Esophagus muscularis mucosa (tissue), 4 donors: ENCODE data around the gene KLF11.

Source experiments
- EP300 ChIP-seq: sonication (generic); formaldehyde crosslinking; IDR thresholded peaks from one replicate; pipeline ENCODE4 v1.6.1; 2017; ENCODE audit warnings: antibody characterized with exemption
- POLR2A ChIP-seq: fragments of 450-650 bp; IDR thresholded peaks from one replicate; pipeline ENCODE4 v1.6.1; 2017; ENCODE audit warnings: antibody characterized with exemption, moderate library complexity, mild to moderate bottlenecking, low read depth
- POLR2AphosphoS5 ChIP-seq, 2 donors: sonication (generic); formaldehyde crosslinking; IDR thresholded peaks; one replicate each; pipeline ENCODE4 v1.6.1; 2017; ENCODE audit warnings: antibody characterized with exemption in 2 of 2
- TF ChIP-seq, protein P1 (sequence below), 3 experiments: fragments of 200-600 bp in 2 of 3; fragments of 450-650 bp in 1 of 3; sonication (generic) in 2 of 3; IDR thresholded peaks; one replicate each; pipeline ENCODE4 v1.5.1; 2017 to 2019; ENCODE audit warnings: antibody characterized with exemption in 3 of 3, mild to moderate bottlenecking in 2 of 3, moderate library complexity in 1 of 3

DNA sequence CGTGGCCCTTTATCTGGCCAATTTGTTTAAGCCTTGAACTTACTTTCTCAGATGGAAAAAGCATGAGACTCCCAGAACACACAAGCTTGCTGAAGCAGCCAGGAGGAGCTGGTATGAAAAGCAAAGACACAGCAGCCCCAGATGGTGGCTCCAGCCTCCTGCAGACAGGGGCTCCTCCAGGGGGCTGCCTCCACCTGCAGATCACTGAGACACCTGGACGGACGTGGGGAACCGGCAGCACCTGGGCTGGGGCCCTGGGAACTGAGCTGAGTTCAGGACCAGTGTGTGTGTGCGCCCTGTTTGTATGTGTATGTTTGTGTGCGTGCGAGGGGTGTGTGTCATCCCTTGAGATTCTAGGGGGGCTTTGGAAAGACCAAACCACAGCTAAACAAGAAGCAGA, 28.2 kb downstream of the KLF11 start:
- TF ChIP-seq POLR2AphosphoS5 (IDR thresholded peaks at IDR 0.05) = no peak
- TF ChIP-seq, protein P1, sequence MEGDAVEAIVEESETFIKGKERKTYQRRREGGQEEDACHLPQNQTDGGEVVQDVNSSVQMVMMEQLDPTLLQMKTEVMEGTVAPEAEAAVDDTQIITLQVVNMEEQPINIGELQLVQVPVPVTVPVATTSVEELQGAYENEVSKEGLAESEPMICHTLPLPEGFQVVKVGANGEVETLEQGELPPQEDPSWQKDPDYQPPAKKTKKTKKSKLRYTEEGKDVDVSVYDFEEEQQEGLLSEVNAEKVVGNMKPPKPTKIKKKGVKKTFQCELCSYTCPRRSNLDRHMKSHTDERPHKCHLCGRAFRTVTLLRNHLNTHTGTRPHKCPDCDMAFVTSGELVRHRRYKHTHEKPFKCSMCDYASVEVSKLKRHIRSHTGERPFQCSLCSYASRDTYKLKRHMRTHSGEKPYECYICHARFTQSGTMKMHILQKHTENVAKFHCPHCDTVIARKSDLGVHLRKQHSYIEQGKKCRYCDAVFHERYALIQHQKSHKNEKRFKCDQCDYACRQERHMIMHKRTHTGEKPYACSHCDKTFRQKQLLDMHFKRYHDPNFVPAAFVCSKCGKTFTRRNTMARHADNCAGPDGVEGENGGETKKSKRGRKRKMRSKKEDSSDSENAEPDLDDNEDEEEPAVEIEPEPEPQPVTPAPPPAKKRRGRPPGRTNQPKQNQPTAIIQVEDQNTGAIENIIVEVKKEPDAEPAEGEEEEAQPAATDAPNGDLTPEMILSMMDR (IDR thresholded peaks at IDR 0.05) = no peak
- no peak for TF ChIP-seq EP300
- no peak for TF ChIP-seq POLR2A
